Vagina (tissue), 2 donors: ENCODE results near the gene LZTS2.

ENCODE experiments used
- CTCF ChIP-seq, 3 experiments: fragments of 450-650 bp in 2 of 3; fragments of 200-600 bp in 1 of 3; sonication (generic) in 1 of 3; IDR thresholded peaks; one replicate each; pipeline ENCODE4 v1.5.1; 2017 to 2019; ENCODE audit warnings: antibody characterized with exemption in 3 of 3, mild to moderate bottlenecking in 2 of 3, moderate library complexity in 2 of 3
- POLR2A ChIP-seq, 2 donors: fragments of 450-650 bp; IDR thresholded peaks; one replicate each; pipeline ENCODE4 v1.6.1; 2017; ENCODE audit warnings: antibody characterized with exemption in 2 of 2, mild to moderate bottlenecking in 2 of 2, moderate library complexity in 2 of 2

GRCh38 chr10:101035314-101035713 lies 35.7 kb downstream of the LZTS2 start:
- TF ChIP-seq CTCF (IDR thresholded peaks at IDR 0.05) (no peak), POLR2A (IDR thresholded peaks at IDR 0.05) (no peak)
